ENCODE measurements around the gene KRT9.

DNA sequence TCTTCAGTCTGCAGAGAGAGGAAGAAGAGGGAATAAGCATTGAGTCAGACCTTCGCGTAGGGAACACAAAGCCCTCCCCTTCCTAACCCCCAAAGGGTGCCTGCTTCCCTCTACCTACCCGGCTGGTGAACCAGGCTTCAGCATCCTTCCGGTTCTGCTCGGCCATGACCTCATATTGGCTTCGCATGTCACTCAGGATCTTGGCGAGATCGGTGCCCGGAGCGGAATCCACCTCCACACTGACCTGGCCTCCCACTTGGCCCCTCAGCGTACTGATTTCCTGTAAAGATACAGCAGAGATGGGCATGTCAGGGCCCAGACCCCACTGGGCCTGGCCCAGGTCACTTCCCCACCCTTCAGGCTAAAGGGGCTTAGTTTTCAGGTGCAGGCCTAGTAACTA, 47.6 kb downstream of the KRT9 start:
- TF ChIP-seq ATF7 (IDR thresholded peaks at IDR 0.05) (no peak), ATF7 (CRISPR knock-in tag; IDR thresholded peaks at IDR 0.05) (no peak), SUZ12 (IDR thresholded peaks at IDR 0.05; ENCODE audit: low read depth, low read length) (no peak), ZNF207 (IDR thresholded peaks at IDR 0.05; ENCODE audit: borderline replicate concordance) (no peak), FOXK2 (IDR thresholded peaks at IDR 0.05) (no peak), SMC3 (IDR thresholded peaks at IDR 0.05; ENCODE audit: low read length) (no peak), ZFAT (CRISPR knock-in tag; conservative IDR thresholded peaks at IDR 0.05) (no peak), CTCF (CRISPR knock-in tag; IDR thresholded peaks at IDR 0.05) (no peak), ZNF367 (CRISPR knock-in tag; IDR thresholded peaks at IDR 0.05; ENCODE audit: borderline replicate concordance) (no peak), ZNF558 (CRISPR knock-in tag; IDR thresholded peaks at IDR 0.05; ENCODE audit: borderline replicate concordance) (no peak), KDM1A (CRISPR knock-in tag; IDR thresholded peaks at IDR 0.05) (no peak), KLF13 (CRISPR knock-in tag; IDR thresholded peaks at IDR 0.05) (no peak)
- TF ChIP-seq, protein P1, sequence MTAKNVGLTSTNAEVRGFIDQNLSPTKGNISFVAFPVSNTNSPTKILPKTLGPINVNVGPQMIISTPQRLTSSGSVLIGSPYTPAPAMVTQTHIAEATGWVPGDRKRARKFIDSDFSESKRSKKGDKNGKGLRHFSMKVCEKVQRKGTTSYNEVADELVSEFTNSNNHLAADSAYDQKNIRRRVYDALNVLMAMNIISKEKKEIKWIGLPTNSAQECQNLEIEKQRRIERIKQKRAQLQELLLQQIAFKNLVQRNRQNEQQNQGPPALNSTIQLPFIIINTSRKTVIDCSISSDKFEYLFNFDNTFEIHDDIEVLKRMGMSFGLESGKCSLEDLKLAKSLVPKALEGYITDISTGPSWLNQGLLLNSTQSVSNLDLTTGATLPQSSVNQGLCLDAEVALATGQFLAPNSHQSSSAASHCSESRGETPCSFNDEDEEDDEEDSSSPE (CRISPR knock-in tag; IDR thresholded peaks at IDR 0.05): no peak
- TF ChIP-seq, protein P2, sequence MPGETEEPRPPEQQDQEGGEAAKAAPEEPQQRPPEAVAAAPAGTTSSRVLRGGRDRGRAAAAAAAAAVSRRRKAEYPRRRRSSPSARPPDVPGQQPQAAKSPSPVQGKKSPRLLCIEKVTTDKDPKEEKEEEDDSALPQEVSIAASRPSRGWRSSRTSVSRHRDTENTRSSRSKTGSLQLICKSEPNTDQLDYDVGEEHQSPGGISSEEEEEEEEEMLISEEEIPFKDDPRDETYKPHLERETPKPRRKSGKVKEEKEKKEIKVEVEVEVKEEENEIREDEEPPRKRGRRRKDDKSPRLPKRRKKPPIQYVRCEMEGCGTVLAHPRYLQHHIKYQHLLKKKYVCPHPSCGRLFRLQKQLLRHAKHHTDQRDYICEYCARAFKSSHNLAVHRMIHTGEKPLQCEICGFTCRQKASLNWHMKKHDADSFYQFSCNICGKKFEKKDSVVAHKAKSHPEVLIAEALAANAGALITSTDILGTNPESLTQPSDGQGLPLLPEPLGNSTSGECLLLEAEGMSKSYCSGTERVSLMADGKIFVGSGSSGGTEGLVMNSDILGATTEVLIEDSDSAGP (CRISPR knock-in tag; IDR thresholded peaks at IDR 0.05; ENCODE audit: borderline replicate concordance): no peak

Measured in HepG2 (cell line).